Measurements from ENCODE around the gene ADORA1. TPM values are rescaled to one million over a fixed set of nuclear protein-coding genes. Genes with fewer than 3 reads are reported as not detected.

ADORA1 gene
- total RNA-seq, 2 experiments from 2014 or later: not detected

DNA sequence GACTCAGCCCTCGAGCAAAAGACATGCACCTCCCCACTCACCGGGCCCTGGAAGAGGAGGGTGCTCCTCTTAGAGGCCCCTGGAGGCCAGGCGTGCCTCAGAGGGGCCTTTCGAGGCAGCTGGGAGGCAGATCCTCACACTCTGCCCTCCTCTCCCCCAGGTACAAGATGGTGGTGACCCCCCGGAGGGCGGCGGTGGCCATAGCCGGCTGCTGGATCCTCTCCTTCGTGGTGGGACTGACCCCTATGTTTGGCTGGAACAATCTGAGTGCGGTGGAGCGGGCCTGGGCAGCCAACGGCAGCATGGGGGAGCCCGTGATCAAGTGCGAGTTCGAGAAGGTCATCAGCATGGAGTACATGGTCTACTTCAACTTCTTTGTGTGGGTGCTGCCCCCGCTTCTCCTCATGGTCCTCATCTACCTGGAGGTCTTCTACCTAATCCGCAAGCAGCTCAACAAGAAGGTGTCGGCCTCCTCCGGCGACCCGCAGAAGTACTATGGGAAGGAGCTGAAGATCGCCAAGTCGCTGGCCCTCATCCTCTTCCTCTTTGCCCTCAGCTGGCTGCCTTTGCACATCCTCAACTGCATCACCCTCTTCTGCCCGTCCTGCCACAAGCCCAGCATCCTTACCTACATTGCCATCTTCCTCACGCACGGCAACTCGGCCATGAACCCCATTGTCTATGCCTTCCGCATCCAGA is 37.7 kb downstream of the ADORA1 start:
- no peak overlapping the region for H3K4me3 ChIP-seq (ENCODE audit: low read length)
- no peak overlapping the region for H3K27ac Mint-ChIP-seq
- TF ChIP-seq, protein P1, sequence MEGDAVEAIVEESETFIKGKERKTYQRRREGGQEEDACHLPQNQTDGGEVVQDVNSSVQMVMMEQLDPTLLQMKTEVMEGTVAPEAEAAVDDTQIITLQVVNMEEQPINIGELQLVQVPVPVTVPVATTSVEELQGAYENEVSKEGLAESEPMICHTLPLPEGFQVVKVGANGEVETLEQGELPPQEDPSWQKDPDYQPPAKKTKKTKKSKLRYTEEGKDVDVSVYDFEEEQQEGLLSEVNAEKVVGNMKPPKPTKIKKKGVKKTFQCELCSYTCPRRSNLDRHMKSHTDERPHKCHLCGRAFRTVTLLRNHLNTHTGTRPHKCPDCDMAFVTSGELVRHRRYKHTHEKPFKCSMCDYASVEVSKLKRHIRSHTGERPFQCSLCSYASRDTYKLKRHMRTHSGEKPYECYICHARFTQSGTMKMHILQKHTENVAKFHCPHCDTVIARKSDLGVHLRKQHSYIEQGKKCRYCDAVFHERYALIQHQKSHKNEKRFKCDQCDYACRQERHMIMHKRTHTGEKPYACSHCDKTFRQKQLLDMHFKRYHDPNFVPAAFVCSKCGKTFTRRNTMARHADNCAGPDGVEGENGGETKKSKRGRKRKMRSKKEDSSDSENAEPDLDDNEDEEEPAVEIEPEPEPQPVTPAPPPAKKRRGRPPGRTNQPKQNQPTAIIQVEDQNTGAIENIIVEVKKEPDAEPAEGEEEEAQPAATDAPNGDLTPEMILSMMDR (IDR thresholded peaks at IDR 0.05): no peak
- ChIA-PET CTCF (no interaction called here), POLR2A (no interaction called here)
- ATAC-seq (ENCODE audit: poor library complexity) (no peak), DNase-seq (no peak)
- H3K27ac ChIP-seq (ENCODE audit: low read depth in 1 of 2, low read length in 2 of 2): no peak overlapping the region
- intact Hi-C loops (cut with DNase I, micrococcal nuclease): no loop called here
- no peaks in the 10 kb centered on the region for H3K4me1 Mint-ChIP-seq (ENCODE audit: low read depth)
- no peaks in the 10 kb centered on the region for H3K36me3 ChIP-seq (ENCODE audit: insufficient read depth, low read length)
- H3K27me3 Mint-ChIP-seq: peaks cover 11% of the 10 kb centered on the region
- H3K4me1 ChIP-seq (ENCODE audit: insufficient read depth, low read length): no peaks in the 10 kb centered on the region
- H3K4me3 Mint-ChIP-seq: no peak overlapping the region
- H3K36me3 Mint-ChIP-seq (ENCODE audit: low read depth): no peaks in the 10 kb centered on the region
- no peaks in the 10 kb centered on the region for H3K9me3 Mint-ChIP-seq
- no peaks in the 10 kb centered on the region for H3K9me3 ChIP-seq (ENCODE audit: control insufficient read depth in 1 of 2, insufficient read depth in 1 of 2, low read length in 2 of 2)
- peaks cover 0 to 12% of the 10 kb centered on the region in 2 experiments for H3K27me3 ChIP-seq (ENCODE audit: control insufficient read depth in 1 of 2, insufficient read depth in 2 of 2, low read length in 2 of 2)

- no peaks in the 10 kb centered on the region for H3K9me3 Mint-ChIP-seq
- peaks cover 0 to 12% of the 10 kb centered on the region in 2 experiments for H3K27me3 ChIP-seq (ENCODE audit: control insufficient read depth in 1 of 2, insufficient read depth in 2 of 2, low read length in 2 of 2)
- H3K4me3 ChIP-seq (ENCODE audit: low read length): no peak overlapping the region
- H3K4me1 ChIP-seq (ENCODE audit: insufficient read depth, low read length): no peaks in the 10 kb centered on the region
- TF ChIP-seq, protein P1 (IDR thresholded peaks at IDR 0.05): no peak
- intact Hi-C loops (cut with DNase I, micrococcal nuclease): no loop called here
- POLR2A ChIA-PET: no interaction called here
- DNase-seq (no peak), ATAC-seq (ENCODE audit: poor library complexity) (no peak)
- no peak overlapping the region for H3K27ac Mint-ChIP-seq
- CTCF ChIA-PET: no interaction called here
- no peak overlapping the region for H3K4me3 Mint-ChIP-seq
- no peaks in the 10 kb centered on the region for H3K36me3 ChIP-seq (ENCODE audit: insufficient read depth, low read length)
- H3K27ac ChIP-seq (ENCODE audit: low read depth in 1 of 2, low read length in 2 of 2): no peak overlapping the region
- H3K9me3 ChIP-seq (ENCODE audit: control insufficient read depth in 1 of 2, insufficient read depth in 1 of 2, low read length in 2 of 2): no peaks in the 10 kb centered on the region
- H3K36me3 Mint-ChIP-seq (ENCODE audit: low read depth): no peaks in the 10 kb centered on the region
- peaks cover 11% of the 10 kb centered on the region for H3K27me3 Mint-ChIP-seq
- no peaks in the 10 kb centered on the region for H3K4me1 Mint-ChIP-seq (ENCODE audit: low read depth)
Observed at GRCh38 chr1:203165800-203166161, 38.3 kb downstream of the ADORA1 start.

GRCh38 chr1:203166192-203166940 is 38.8 kb downstream of the ADORA1 start:
- H3K9me3 ChIP-seq (ENCODE audit: control insufficient read depth in 1 of 2, insufficient read depth in 1 of 2, low read length in 2 of 2): no peaks in the 10 kb centered on the region
- no peak overlapping the region for H3K27ac Mint-ChIP-seq
- DNase-seq (no peak), ATAC-seq (ENCODE audit: poor library complexity) (no peak)
- no peaks in the 10 kb centered on the region for H3K4me1 Mint-ChIP-seq (ENCODE audit: low read depth)
- intact Hi-C loops (cut with DNase I, micrococcal nuclease): no loop called here
- no peaks in the 10 kb centered on the region for H3K36me3 ChIP-seq (ENCODE audit: insufficient read depth, low read length)
- H3K4me3 ChIP-seq (ENCODE audit: low read length): no peak overlapping the region
- TF ChIP-seq, protein P1 (IDR thresholded peaks at IDR 0.05): no peak
- no peaks in the 10 kb centered on the region for H3K9me3 Mint-ChIP-seq
- no peaks in the 10 kb centered on the region for H3K4me1 ChIP-seq (ENCODE audit: insufficient read depth, low read length)
- no peak overlapping the region for H3K27ac ChIP-seq (ENCODE audit: low read depth in 1 of 2, low read length in 2 of 2)
- H3K4me3 Mint-ChIP-seq: no peak overlapping the region
- ChIA-PET POLR2A (no interaction called here), CTCF (no interaction called here)
- no peaks in the 10 kb centered on the region for H3K36me3 Mint-ChIP-seq (ENCODE audit: low read depth)
- H3K27me3 Mint-ChIP-seq: peaks cover 11% of the 10 kb centered on the region
- peaks cover 0 to 12% of the 10 kb centered on the region in 2 experiments for H3K27me3 ChIP-seq (ENCODE audit: control insufficient read depth in 1 of 2, insufficient read depth in 2 of 2, low read length in 2 of 2)
